Stimulated activated CD4-positive, alpha-beta T cell treated with anti-CD3 and anti-CD28 coated beads, Interleukin-2, amount 100 ng/mL, for 24 hours (primary cell): ENCODE results near the gene AP4S1.
"Not testable (repeated sequence)": the region's sequence is repeated elsewhere in the genome, so short reads cannot be mapped to it uniquely, and the experiment has no call there.

Source experiments
- DNase-seq, 2 donors: peaks; one replicate each; pipeline ENCODE4 v3.0.0-alpha.2; 2020

Gene AP4S1

GRCh38 chr14:31090883-31091764 is 65.7 kb downstream of the AP4S1 start:
- no peak for DNase-seq

DNA sequence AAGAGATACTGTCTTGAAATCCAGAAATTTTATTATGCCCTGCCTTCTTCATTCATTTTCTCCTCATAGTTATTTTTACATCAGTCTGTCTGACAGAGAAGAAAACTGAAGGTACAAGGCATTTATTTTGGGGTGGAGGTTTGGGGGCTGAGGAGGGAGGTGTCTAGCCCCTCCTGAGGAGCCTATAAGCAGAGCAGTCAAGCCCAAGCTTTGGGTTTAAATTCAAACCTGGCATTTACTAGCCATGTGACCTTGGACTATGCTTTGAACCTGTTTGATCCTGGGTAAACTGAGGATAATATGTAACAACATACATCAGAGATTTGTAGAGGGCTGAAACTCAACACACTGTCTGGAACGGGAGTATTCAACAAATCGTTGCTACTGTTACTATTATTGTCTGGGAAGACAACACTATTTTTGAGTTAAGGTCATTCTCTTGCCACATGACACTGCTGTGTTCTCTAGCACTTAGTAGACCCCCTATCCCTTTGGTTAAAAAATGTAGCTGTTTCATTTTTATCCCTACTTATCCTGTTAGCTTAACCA is 66.8 kb downstream of the AP4S1 start:
- no peak for DNase-seq

GRCh38 chr14:31093884-31094839 is 68.7 kb downstream of the AP4S1 start:
- not testable (repeated sequence) for DNase-seq

DNA sequence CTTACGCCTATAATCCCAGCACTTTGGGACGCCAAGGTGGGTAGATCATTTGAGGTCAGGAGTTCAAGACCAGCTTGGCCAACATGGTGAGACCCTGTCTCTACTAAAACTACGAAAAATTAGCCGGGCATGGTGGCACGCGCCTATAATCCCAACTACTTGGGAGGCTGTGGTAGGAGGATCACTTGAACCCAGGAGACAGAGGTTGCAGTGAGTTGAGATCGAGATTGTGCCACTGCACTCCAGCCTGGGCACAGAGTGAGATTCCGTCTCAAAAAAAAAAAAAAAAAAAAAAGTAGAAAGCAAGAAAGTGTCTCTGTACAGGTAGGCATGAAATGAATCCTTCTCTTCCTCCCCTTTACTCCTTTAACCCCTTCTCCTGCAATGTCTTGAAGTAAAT is 70.4 kb downstream of the AP4S1 start:
- DNase-seq = not testable (repeated sequence)

DNA sequence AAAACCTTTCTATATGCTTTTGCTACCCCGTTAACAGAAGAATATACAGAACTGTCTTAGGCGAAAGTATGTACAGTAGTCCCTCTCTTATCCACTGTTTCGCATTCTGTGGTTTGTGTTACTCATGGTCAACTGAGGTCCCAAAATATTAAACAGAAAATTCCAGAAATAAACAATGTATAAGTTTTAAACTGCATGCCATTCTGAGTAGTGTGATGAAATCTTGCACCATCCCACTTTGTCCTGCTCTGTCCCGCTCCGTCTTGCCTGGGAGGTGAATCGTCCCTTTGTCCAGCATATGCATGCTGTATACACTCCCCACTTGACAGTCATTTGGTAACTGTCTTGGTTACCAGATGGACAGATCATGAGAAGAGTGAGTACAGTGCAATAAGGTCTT is 70.8 kb downstream of the AP4S1 start:
- DNase-seq = no peak

DNA sequence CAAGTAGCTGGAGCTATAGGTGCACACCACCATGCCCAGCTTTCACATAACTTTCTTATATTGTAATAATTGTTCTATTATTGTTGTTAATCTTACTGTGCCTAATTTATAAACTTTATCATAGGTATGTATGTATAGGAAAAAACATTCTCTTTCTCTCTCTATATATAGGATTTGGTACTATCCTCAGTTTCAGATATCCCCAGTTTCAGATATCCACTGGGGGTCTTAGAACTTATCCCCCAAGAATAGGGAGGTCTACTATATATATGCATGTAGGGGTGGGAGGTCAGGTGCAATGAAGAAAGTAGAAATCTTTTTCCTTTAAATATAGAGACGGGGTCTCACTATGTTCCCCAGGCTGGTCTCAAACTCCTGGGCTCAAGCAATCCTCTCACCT is 71.6 kb downstream of the AP4S1 start:
- no peak for DNase-seq

GRCh38 chr14:31106768-31107167 is 81.3 kb downstream of the AP4S1 start:
- DNase-seq = no peak

- DNase-seq = no peak
Measured at GRCh38 chr14:31109257-31109656, 83.8 kb downstream of the AP4S1 start.

GRCh38 chr14:31110872-31111271 is 85.4 kb downstream of the AP4S1 start:
- DNase-seq = no peak

DNA sequence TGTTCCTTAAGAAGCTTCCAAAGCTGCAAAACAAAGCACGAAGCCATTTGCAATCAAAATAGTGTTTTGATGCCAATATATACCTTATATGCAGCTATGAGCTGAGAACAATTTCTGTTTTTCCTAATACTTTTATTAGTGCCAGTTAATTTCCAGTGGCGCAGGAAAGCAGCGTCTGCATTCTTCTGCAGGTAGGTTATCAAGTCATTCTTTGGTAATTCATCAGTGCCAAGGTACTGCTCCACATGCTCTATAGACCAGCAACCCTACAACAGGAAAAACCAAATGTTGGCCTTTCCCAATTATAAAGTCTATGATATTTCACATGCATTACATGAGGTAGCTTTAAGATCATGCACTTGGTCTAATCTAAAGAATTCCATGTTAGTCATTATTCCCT is 88.3 kb downstream of the AP4S1 start:
- DNase-seq = no peak

- DNase-seq = no peak
Measured at GRCh38 chr14:31118892-31119291, 93.4 kb downstream of the AP4S1 start.

DNA sequence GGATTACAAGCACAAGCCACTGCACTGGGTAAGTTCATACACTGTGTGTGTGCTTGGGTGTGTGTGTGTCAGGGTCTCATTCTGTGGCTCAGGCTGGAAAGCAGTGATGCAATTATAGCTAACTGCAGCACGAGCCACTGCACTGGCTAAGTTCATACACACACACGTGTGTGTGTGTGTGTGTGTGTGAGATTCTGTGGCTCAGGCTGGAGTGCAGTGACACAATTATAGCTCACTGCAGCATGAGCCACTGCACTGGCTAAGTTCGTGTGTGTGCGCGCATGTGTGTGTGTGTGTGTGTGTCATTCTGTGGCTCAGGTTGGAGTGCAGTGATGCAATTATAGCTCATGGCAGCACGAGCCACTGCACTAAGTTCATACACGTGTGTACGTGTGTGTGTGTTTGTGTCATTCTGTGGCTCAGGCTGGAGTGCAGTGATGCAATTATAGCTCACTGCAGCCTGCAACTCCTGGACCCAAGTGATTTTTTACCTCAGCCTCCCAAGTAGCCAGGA is 96.7 kb downstream of the AP4S1 start:
- no peak for DNase-seq

DNA sequence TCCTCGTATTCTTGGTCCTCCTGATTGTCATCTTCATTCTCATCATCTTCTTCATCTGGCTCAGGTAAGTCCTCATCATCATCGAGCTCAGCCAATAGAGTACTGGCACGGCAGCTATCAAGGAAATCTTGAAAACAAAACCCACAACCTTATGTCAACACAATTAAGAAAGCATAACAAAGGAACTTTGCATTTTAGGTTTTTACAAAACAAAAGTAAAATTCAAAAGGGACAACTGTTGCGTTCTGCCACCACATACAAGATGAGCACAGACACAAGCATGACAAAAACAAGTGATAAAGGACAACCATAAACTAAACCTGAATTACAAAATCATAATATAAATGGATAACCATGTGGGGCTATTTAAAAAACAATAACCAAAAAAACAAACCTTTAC is 97.5 kb downstream of the AP4S1 start:
- DNase-seq = no peak

- DNase-seq = no peak
Measured at GRCh38 chr14:31124197-31124596, 98.7 kb downstream of the AP4S1 start.

GRCh38 chr14:31125231-31125630 is 99.8 kb downstream of the AP4S1 start:
- no peak for DNase-seq

DNA sequence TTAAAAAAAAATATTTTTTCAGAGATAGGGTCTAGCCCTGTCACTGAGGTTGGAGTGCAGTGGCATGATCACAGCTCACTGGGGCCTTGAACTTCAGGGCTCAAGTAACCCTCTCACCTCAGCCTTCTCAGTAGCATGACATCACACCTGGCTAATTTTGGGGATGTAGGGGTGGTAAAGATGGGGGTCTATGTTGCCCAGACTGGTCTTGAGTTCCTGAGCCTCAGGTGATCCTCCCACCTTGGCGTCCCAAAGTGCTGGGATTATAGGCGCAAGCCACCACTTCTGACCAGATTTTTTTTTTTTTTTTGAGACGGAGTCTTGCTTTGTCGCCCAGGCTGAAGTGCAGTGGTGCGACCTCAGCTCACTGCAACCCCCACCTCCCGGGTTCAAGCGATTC is 101.2 kb downstream of the AP4S1 start:
- DNase-seq = no peak

- no peak for DNase-seq
Measured at GRCh38 chr14:31127690-31128089, 102.2 kb downstream of the AP4S1 start.

GRCh38 chr14:31128601-31129526 is 103.4 kb downstream of the AP4S1 start:
- no peak for DNase-seq

DNA sequence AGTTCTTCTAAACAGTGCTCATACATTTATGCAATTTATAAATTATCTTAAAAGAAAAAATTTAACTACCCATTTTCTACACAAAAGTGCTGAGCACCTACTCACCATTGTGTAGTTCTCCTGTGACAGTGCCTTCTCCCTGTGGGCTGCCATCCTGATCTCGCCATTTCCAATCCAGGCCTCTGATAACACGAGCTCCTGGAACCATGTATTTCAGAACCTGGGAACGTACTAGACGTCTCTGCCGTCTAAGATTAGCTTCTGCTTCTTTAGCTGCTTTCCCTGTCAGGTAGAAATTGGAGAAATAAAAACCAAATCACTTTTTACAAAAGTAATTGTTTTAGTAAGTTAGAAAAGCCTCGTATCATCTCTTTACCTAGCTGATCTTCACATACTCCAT is 107.7 kb downstream of the AP4S1 start:
- DNase-seq = no peak

DNA sequence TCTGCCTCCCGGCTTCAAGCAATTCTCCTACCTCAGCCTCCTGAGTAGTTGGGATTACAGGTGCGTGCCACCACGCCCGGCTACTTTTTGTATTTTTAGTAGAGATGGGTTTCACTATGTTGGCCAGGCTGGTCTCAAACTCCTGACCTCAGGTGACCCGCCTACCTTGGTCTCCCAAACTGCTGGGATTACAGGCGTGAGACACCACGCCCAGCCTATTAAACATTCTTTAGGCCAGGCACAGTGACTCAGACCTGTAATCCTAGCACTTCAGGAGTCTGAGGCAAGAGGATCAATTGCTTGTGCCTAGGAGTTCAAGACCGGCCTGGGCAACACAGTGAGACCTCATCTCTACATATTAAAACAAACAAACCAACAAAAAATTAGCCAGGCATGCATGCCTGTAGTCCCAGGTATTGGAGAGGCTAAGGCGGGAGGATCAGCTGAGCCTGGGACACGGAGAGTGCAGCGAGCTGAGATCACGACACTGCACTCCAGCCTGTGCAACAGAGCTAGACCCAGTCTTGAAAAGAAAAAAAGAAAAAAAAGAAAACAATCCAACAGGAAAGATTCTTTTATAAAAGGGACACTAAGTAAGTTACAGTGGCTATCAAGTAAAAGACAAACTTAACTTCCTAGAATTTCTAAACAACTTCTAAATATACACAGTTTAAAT is 111.9 kb downstream of the AP4S1 start:
- DNase-seq = no peak

DNA sequence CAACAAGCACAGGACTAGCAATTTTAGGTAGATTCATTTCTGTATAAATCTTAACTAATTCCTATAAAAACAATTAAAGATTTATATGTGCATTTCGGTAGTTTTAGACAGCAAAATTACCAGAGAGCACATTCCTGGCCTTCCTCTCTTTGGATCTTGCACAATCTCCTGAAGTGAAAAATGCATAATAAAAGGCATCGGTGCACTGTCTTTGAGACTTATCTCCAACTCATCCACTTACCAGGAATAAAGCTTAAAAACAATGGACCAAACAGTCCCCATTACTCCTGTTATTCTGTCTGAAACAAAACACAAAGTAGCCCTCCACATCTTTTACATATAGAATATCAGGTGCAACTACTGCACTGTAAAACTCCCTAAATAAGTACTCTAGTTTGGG is 112.9 kb downstream of the AP4S1 start:
- DNase-seq = no peak
